Testis (tissue), 3 donors: ENCODE measurements around the gene BUB1. TPM values are rescaled to one million over a fixed set of nuclear protein-coding genes. Genes with fewer than 3 reads are reported as not detected.

Source experiments
- DNase-seq: peaks from one replicate; pipeline ENCODE4 v3.0.0-alpha.2; 2019
- H3K27ac ChIP-seq, 2 donors: fragments of 200-600 bp; sonication (generic); one replicate each; pipeline ENCODE4 v1.5.1; 2019
- H3K27me3 ChIP-seq: fragments of 200-600 bp; sonication (generic); one replicate; pipeline ENCODE4 v1.5.1; 2019
- H3K36me3 ChIP-seq: fragments of 200-600 bp; sonication (generic); one replicate; pipeline ENCODE4 v1.5.1; 2017; ENCODE audit warnings: low read depth; ENCODE audit errors: missing control alignments
- H3K4me1 ChIP-seq: fragments of 200-600 bp; sonication (generic); one replicate; pipeline ENCODE4 v1.5.1; 2019
- H3K4me3 ChIP-seq, 2 donors: fragments of 200-600 bp; sonication (generic); one replicate each; pipeline ENCODE4 v1.5.1; 2017 to 2019
- H3K9me3 ChIP-seq: fragments of 200-600 bp; sonication (generic); one replicate; pipeline ENCODE4 v1.5.1; 2017
- CTCF ChIP-seq, 3 experiments: fragments of 450-650 bp in 2 of 3; fragments of 200-600 bp in 1 of 3; sonication (generic) in 1 of 3; IDR thresholded peaks; one replicate each; pipeline ENCODE4 v1.5.1; 2016 to 2019; ENCODE audit warnings: antibody characterized with exemption in 3 of 3, mild to moderate bottlenecking in 2 of 3, moderate library complexity in 1 of 3
- POLR2A ChIP-seq: fragments of 450-650 bp; IDR thresholded peaks from one replicate; pipeline ENCODE4 v1.6.1; 2017; ENCODE audit warnings: antibody characterized with exemption, mild to moderate bottlenecking, moderate library complexity
- WGBS, 2 donors: methylation state at CpG; one replicate each; pipeline ENCODE4 v1.1.5; 2018; 5-methylcytosine and 5-hydroxymethylcytosine counted together
- intact Hi-C: fragments of 100-400 bp; cut with DNase I; formaldehyde crosslinking; loops from one replicate; pipeline ENCODE4 v1.15.1; 2023; ENCODE audit warnings: low total_unique reads
- polyA plus RNA-seq: library from polyadenylated mRNA; stranded (reverse); fragments of 350-450 nt; fragmentation: Illumina TruSeq; extraction: RNeasy Lipid Tissue Mini Kit (QIAGEN cat#74804); gene quantifications from one replicate; pipeline ENCODE4 v1.2.3, GENCODE V29; 2014; ENCODE audit warnings: low read depth, low replicate concordance; ENCODE audit not compliant: insufficient read depth
- total RNA-seq, 2 donors: library from RNA; depleted of rRNA; stranded (reverse); fragments of >200 nt; gene quantifications; one replicate each; pipeline ENCODE4 v1.2.3, GENCODE V29; 2016

The BUB1 gene
- total and polyA plus RNA-seq, 3 donors from 2014 or later, result 50.5 to 72.9 (median 70.0) TPM

GRCh38 chr2:110662560-110662959 is 15.3 kb downstream of the BUB1 start:
- WGBS, 2 donors, result 92 to 93% methylated on average over 2 of the region's 2 CpGs
- DNase-seq, result no peak
- no peak overlapping the region for H3K27ac ChIP-seq
- TF ChIP-seq CTCF (IDR thresholded peaks at IDR 0.05), result no peak
- no peak for TF ChIP-seq POLR2A
- H3K27me3 ChIP-seq, result no peaks in the 10 kb centered on the region
- H3K4me1 ChIP-seq, result no peaks in the 10 kb centered on the region
- H3K36me3 ChIP-seq, result no peaks in the 10 kb centered on the region
- intact Hi-C loops, result no loop called here
- no peaks in the 10 kb centered on the region for H3K9me3 ChIP-seq
- H3K4me3 ChIP-seq, result no peak overlapping the region

- Histone ChIP-seq H3K9me3 (no peaks in the 10 kb centered on the region), H3K27ac (no peak overlapping the region), H3K4me1 (no peaks in the 10 kb centered on the region), H3K27me3 (no peaks in the 10 kb centered on the region), H3K4me3 (no peak overlapping the region), H3K36me3 (no peaks in the 10 kb centered on the region)
- TF ChIP-seq POLR2A (no peak), CTCF (IDR thresholded peaks at IDR 0.05) (no peak)
- WGBS, 2 donors, result 93 to 100% methylated on average over 3 of the region's 3 CpGs
- intact Hi-C loops, result no loop called here
- no peak for DNase-seq
Measured at GRCh38 chr2:110660558-110660957, 17.3 kb downstream of the BUB1 start.

- H3K36me3 ChIP-seq, result no peaks in the 10 kb centered on the region
- no peak overlapping the region for H3K4me3 ChIP-seq
- H3K27me3 ChIP-seq, result no peaks in the 10 kb centered on the region
- no peak for DNase-seq
- H3K9me3 ChIP-seq, result no peaks in the 10 kb centered on the region
- 91 to 98% methylated on average over 2 of the region's 2 CpGs for WGBS, 2 donors
- intact Hi-C loops, result no loop called here
- no peak overlapping the region for H3K27ac ChIP-seq
- TF ChIP-seq CTCF (IDR thresholded peaks at IDR 0.05), result no peak
- no peak for TF ChIP-seq POLR2A
- no peaks in the 10 kb centered on the region for H3K4me1 ChIP-seq
Measured at GRCh38 chr2:110659248-110659647, 18.6 kb downstream of the BUB1 start.

- H3K4me3 ChIP-seq, result no peak overlapping the region
- 85 to 90% methylated on average over 3 of the region's 3 CpGs for WGBS, 2 donors
- no peak for DNase-seq
- intact Hi-C loops, result no loop called here
- H3K9me3 ChIP-seq, result no peaks in the 10 kb centered on the region
- H3K27ac ChIP-seq, result no peak overlapping the region
- H3K36me3 ChIP-seq, result no peaks in the 10 kb centered on the region
- TF ChIP-seq POLR2A (no peak), CTCF (IDR thresholded peaks at IDR 0.05) (no peak)
- no peaks in the 10 kb centered on the region for H3K4me1 ChIP-seq
- no peaks in the 10 kb centered on the region for H3K27me3 ChIP-seq
Measured at GRCh38 chr2:110657724-110658305, 20.0 kb downstream of the BUB1 start.

- Histone ChIP-seq H3K4me3 (no peak overlapping the region), H3K27ac (no peak overlapping the region), H3K27me3 (no peaks in the 10 kb centered on the region), H3K36me3 (no peaks in the 10 kb centered on the region), H3K9me3 (no peaks in the 10 kb centered on the region), H3K4me1 (no peaks in the 10 kb centered on the region)
- TF ChIP-seq CTCF (IDR thresholded peaks at IDR 0.05) (no peak), POLR2A (no peak)
- intact Hi-C loops, result no loop called here
- WGBS, 2 donors, result 92 to 93% methylated on average over 2 of the region's 2 CpGs
- DNase-seq, result no peak
Measured at GRCh38 chr2:110655701-110656100, 22.2 kb downstream of the BUB1 start.
